Mesenchymal stem cell (in vitro differentiated cells and primary cell): ENCODE measurements around the gene ETFBKMT.

Source experiments
- DNase-seq: peaks from one replicate; pipeline ENCODE4 v3.0.0-alpha.2; 2013
- H2AFZ ChIP-seq: one replicate; pipeline ENCODE4 v1.6.1; 2013; ENCODE audit warnings: low read depth, mild to moderate bottlenecking, control low read depth, inconsistent platforms, low read length, moderate library complexity
- H2AK5ac ChIP-seq: 2 replicates; pipeline ENCODE4 v1.6.1; 2013; ENCODE audit warnings: low read length, moderate library complexity, mild to moderate bottlenecking, inconsistent platforms; ENCODE audit not compliant: severe bottlenecking
- H2BK120ac ChIP-seq: one replicate; pipeline ENCODE4 v1.6.1; 2013; ENCODE audit warnings: low read depth, mild to moderate bottlenecking, inconsistent platforms, low read length, moderate library complexity
- H2BK12ac ChIP-seq, 2 experiments: one replicate each; pipeline ENCODE4 v1.6.1; 2013; ENCODE audit warnings: inconsistent platforms in 2 of 2, low read length in 2 of 2, mild to moderate bottlenecking in 2 of 2, moderate library complexity in 2 of 2, control low read depth in 1 of 2
- H2BK15ac ChIP-seq: one replicate; pipeline ENCODE4 v1.6.1; 2013; ENCODE audit warnings: mild to moderate bottlenecking, low read depth, inconsistent platforms; ENCODE audit not compliant: poor library complexity, severe bottlenecking
- H2BK5ac ChIP-seq: 2 replicates; pipeline ENCODE4 v1.6.1; 2013; ENCODE audit warnings: low read depth, mild to moderate bottlenecking, low read length, control low read depth, inconsistent platforms; ENCODE audit not compliant: poor library complexity, severe bottlenecking
- H3K14ac ChIP-seq, 2 experiments: one replicate each; pipeline ENCODE4 v1.6.1; 2013; ENCODE audit warnings: inconsistent platforms in 2 of 2, low read length in 2 of 2, control low read depth in 1 of 2, mild to moderate bottlenecking in 1 of 2, moderate library complexity in 1 of 2
- H3K18ac ChIP-seq, 2 experiments: one replicate each; pipeline ENCODE4 v1.6.1; 2013; ENCODE audit warnings: inconsistent platforms in 2 of 2, low read length in 2 of 2, control low read depth in 1 of 2, low read depth in 1 of 2, mild to moderate bottlenecking in 1 of 2
- H3K23ac ChIP-seq, 2 experiments: one replicate each; pipeline ENCODE4 v1.6.1; 2013; ENCODE audit warnings: inconsistent platforms in 2 of 2, low read length in 2 of 2, mild to moderate bottlenecking in 2 of 2, moderate library complexity in 2 of 2, control low read depth in 1 of 2
- H3K27ac ChIP-seq: 2 replicates; pipeline ENCODE4 v1.5.1; 2013; ENCODE audit warnings: mild to moderate bottlenecking, moderate library complexity, low read length, control low read depth, inconsistent platforms; ENCODE audit not compliant: poor library complexity, severe bottlenecking
- H3K27me3 ChIP-seq, 2 experiments: 2 replicates each; pipeline versions ENCODE4 v1.6.1 to v1.7.0; 2013; ENCODE audit warnings: low read length in 2 of 2, mild to moderate bottlenecking in 2 of 2, moderate library complexity in 2 of 2, control low read depth in 1 of 2, inconsistent platforms in 1 of 2; ENCODE audit not compliant: control insufficient read depth in 1 of 2, insufficient read depth in 1 of 2
- H3K36me3 ChIP-seq, 2 experiments: 2 replicates each; pipeline versions ENCODE4 v1.6.1 to v1.7.0; 2013; ENCODE audit warnings: low read length in 2 of 2, control low read depth in 1 of 2, inconsistent platforms in 1 of 2, low read depth in 1 of 2, mild to moderate bottlenecking in 1 of 2; ENCODE audit not compliant: insufficient read depth in 2 of 2, control insufficient read depth in 1 of 2
- H3K4ac ChIP-seq, 2 experiments: one replicate each; pipeline ENCODE4 v1.6.1; 2013; ENCODE audit warnings: inconsistent platforms in 2 of 2, low read length in 2 of 2, mild to moderate bottlenecking in 2 of 2, moderate library complexity in 2 of 2, control low read depth in 1 of 2, low read depth in 1 of 2
- H3K4me1 ChIP-seq: 2 replicates; pipeline ENCODE4 v1.6.1; 2013; ENCODE audit warnings: low read depth, low read length, control low read depth; ENCODE audit not compliant: control insufficient read depth, insufficient read depth
- H3K4me2 ChIP-seq: 2 replicates; pipeline ENCODE4 v1.6.1; 2013; ENCODE audit warnings: low read length, mild to moderate bottlenecking, inconsistent platforms; ENCODE audit not compliant: poor library complexity, severe bottlenecking
- H3K4me3 ChIP-seq, 2 experiments: 2 replicates each; pipeline versions ENCODE4 v1.5.1 to v1.7.0; 2013; ENCODE audit warnings: low read length in 2 of 2, mild to moderate bottlenecking in 2 of 2, control low read depth in 1 of 2, low read depth in 1 of 2; ENCODE audit not compliant: insufficient read depth in 1 of 2
- H3K79me1 ChIP-seq: replicated peaks from 2 replicates; pipeline ENCODE4 v1.6.1; 2013; ENCODE audit warnings: mild to moderate bottlenecking, control low read depth, low read length, inconsistent platforms; ENCODE audit not compliant: poor library complexity, severe bottlenecking
- H3K9ac ChIP-seq: 2 replicates; pipeline ENCODE4 v1.7.0; 2013; ENCODE audit warnings: mild to moderate bottlenecking, low read length, moderate library complexity
- H3K9me3 ChIP-seq: 2 replicates; pipeline ENCODE4 v1.7.0; 2013; ENCODE audit warnings: mild to moderate bottlenecking, low read length; ENCODE audit not compliant: control insufficient read depth
- H4K8ac ChIP-seq: one replicate; pipeline ENCODE4 v1.6.1; 2013; ENCODE audit warnings: inconsistent platforms, mild to moderate bottlenecking, low read length, moderate library complexity
- H4K91ac ChIP-seq: one replicate; pipeline ENCODE4 v1.6.1; 2013; ENCODE audit warnings: mild to moderate bottlenecking, low read length, inconsistent platforms
- WGBS: methylation state at CpG from one replicate; pipeline ENCODE4 v1.1.7; 2013; ENCODE audit warnings: mixed read lengths; 5-methylcytosine and 5-hydroxymethylcytosine counted together

Gene ETFBKMT

DNA sequence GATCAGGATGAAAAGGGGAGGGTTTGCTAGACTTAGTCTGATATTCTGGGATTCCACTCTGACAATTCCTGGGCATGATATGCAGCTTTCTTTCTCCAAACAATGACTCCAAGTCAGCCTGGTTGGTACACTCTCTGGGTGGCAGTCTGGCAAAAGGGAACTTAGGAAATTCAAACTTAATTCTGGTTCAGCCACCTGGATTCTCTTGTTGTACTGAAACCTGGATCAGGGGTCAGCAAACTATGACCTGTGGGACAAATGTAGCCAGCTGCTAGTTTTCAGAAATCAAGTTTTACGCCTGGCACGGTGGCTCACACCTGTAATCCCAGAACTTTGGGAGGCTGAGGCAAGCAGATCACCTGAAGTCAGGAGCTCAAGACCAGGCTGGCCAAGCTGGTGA, 63.1 kb downstream of the ETFBKMT start:
- Histone ChIP-seq H2BK120ac (no peak overlapping the region), H3K36me3 (peaks cover 0 to 6% of the 10 kb centered on the region in 2 experiments), H3K4me1 (peaks cover under 1% of the 10 kb centered on the region), H3K4ac (no peak overlapping the region), H2BK15ac (no peak overlapping the region), H3K23ac (no peak overlapping the region), H3K9me3 (no peaks in the 10 kb centered on the region), H3K9ac (no peak overlapping the region), H3K27me3 (no peaks in the 10 kb centered on the region), H3K79me1 (peaks cover 5% of the 10 kb centered on the region), H2AFZ (no peak overlapping the region), H4K8ac (no peak overlapping the region), H3K4me2 (no peak overlapping the region), H2BK12ac (no peak overlapping the region), H3K18ac (no peak overlapping the region), H3K27ac (no peak overlapping the region), H3K14ac (no peak overlapping the region), H4K91ac (no peak overlapping the region), H2BK5ac (no peak overlapping the region), H2AK5ac (no peak overlapping the region), H3K4me3 (no peak overlapping the region)
- DNase-seq = no peak
- WGBS = 100% methylated on average over 2 of the region's 2 CpGs
